A549 (cell line): ENCODE data around the gene THPO.

Experiments used
- CHD2 ChIP-seq: fragments of 150-350 bp; IDR thresholded peaks from 2 replicates; pipeline ENCODE4 v1.6.1; 2014; ENCODE audit warnings: low read length; ENCODE audit not compliant: partially characterized antibody
- ESRRA ChIP-seq: fragments of 150-350 bp; IDR thresholded peaks from 2 replicates; pipeline ENCODE4 v1.6.1; 2014; ENCODE audit warnings: mild to moderate bottlenecking, low read length, borderline replicate concordance
- GATA3 ChIP-seq: IDR thresholded peaks from 2 replicates; pipeline ENCODE4 v1.6.1; 2012; ENCODE audit warnings: borderline replicate concordance
- HDAC2 ChIP-seq: fragments of 200-600 bp; sonication (generic); IDR thresholded peaks from 2 replicates; pipeline ENCODE4 v1.6.1; 2016
- JUN ChIP-seq, 2 experiments: fragments of >200 bp; sonication (Bioruptor Twin); formaldehyde crosslinking; IDR thresholded peaks; 2 replicates in 1 of 2; 3 replicates in 1 of 2; pipeline ENCODE4 v1.6.1; 2016 to 2017
- KDM1A ChIP-seq: fragments of 200-600 bp; sonication (generic); IDR thresholded peaks from 2 replicates; pipeline ENCODE4 v1.6.1; 2016; ENCODE audit warnings: low read depth, mild to moderate bottlenecking
- RCOR1 ChIP-seq: fragments of 150-350 bp; IDR thresholded peaks from 2 replicates; pipeline ENCODE4 v1.6.1; 2014; ENCODE audit warnings: antibody characterized with exemption, low read length, low read depth
- SMC3 ChIP-seq: fragments of >200 bp; sonication (Bioruptor Twin); formaldehyde crosslinking; IDR thresholded peaks from 3 replicates; pipeline ENCODE4 v1.6.1; 2018; ENCODE audit warnings: inconsistent platforms
- ZSCAN20 ChIP-seq: fragments of 250-450 bp; sonication (Bioruptor Pico); IDR thresholded peaks from 2 replicates; pipeline ENCODE4 v1.8.0; 2022; ENCODE audit warnings: mild to moderate bottlenecking, moderate library complexity
- TF ChIP-seq, protein P1 (sequence below): fragments of >200 bp; sonication (Bioruptor Twin); formaldehyde crosslinking; IDR thresholded peaks from 3 replicates; pipeline ENCODE4 v1.5.1; 2016
- TF ChIP-seq, protein P2 (sequence below): fragments of 200-600 bp; sonication (generic); IDR thresholded peaks from 2 replicates; pipeline ENCODE4 v1.6.1; 2016; ENCODE audit warnings: antibody characterized with exemption, mild to moderate bottlenecking, moderate library complexity
- TF ChIP-seq, protein P3 (sequence below): IDR thresholded peaks from 2 replicates; pipeline ENCODE4 v1.6.1; 2012
- TF ChIP-seq, protein P4 (sequence below): IDR thresholded peaks from 2 replicates; pipeline ENCODE4 v1.6.1; 2012; ENCODE audit warnings: low read depth, borderline replicate concordance

DNA sequence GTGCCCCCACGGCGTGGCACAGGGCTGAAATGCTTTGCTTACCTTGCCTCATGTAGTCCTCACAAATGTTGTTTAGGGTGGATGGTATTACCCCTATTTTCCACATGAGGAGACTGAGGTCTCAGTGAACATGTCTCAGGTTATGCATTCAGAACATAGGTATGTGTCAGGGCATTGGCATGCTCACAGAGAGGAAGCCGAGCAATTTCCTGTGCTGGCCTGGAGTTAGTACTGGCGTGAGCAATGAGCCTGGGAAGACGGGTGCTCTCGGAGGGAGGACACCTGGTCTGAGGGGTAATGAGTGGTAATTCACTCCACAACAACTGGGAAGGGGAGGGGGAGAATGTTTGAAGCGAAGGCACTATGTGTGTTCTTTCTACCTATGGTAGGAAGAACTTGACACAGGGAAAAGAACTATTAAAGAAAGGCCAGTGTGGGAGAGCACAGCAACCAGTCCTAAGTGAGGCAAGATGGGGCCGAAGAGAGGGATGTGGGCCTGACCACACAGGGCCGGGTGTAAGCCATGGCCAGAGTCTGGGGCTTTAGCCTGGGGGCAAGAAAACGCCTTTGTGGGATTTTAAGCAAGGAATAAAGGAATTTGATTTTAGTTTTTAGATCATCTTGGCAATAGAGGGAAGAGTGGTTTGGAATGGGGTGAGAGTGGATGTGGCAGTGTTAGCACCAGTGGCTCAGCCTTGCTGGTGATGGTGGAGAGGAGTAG, 45.5 kb downstream of the THPO start:
- no peak for TF ChIP-seq ESRRA
- TF ChIP-seq RCOR1, result no peak
- no peak for TF ChIP-seq SMC3
- TF ChIP-seq, protein P1, sequence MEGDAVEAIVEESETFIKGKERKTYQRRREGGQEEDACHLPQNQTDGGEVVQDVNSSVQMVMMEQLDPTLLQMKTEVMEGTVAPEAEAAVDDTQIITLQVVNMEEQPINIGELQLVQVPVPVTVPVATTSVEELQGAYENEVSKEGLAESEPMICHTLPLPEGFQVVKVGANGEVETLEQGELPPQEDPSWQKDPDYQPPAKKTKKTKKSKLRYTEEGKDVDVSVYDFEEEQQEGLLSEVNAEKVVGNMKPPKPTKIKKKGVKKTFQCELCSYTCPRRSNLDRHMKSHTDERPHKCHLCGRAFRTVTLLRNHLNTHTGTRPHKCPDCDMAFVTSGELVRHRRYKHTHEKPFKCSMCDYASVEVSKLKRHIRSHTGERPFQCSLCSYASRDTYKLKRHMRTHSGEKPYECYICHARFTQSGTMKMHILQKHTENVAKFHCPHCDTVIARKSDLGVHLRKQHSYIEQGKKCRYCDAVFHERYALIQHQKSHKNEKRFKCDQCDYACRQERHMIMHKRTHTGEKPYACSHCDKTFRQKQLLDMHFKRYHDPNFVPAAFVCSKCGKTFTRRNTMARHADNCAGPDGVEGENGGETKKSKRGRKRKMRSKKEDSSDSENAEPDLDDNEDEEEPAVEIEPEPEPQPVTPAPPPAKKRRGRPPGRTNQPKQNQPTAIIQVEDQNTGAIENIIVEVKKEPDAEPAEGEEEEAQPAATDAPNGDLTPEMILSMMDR, result no peak
- TF ChIP-seq CHD2, result no peak
- TF ChIP-seq JUN (IDR thresholded peaks at IDR 0.05), result 0 out of 5 replicates have a peak, but pooled peaks of 1 of the 2 experiments have one; percentile 16
- TF ChIP-seq, protein P2, sequence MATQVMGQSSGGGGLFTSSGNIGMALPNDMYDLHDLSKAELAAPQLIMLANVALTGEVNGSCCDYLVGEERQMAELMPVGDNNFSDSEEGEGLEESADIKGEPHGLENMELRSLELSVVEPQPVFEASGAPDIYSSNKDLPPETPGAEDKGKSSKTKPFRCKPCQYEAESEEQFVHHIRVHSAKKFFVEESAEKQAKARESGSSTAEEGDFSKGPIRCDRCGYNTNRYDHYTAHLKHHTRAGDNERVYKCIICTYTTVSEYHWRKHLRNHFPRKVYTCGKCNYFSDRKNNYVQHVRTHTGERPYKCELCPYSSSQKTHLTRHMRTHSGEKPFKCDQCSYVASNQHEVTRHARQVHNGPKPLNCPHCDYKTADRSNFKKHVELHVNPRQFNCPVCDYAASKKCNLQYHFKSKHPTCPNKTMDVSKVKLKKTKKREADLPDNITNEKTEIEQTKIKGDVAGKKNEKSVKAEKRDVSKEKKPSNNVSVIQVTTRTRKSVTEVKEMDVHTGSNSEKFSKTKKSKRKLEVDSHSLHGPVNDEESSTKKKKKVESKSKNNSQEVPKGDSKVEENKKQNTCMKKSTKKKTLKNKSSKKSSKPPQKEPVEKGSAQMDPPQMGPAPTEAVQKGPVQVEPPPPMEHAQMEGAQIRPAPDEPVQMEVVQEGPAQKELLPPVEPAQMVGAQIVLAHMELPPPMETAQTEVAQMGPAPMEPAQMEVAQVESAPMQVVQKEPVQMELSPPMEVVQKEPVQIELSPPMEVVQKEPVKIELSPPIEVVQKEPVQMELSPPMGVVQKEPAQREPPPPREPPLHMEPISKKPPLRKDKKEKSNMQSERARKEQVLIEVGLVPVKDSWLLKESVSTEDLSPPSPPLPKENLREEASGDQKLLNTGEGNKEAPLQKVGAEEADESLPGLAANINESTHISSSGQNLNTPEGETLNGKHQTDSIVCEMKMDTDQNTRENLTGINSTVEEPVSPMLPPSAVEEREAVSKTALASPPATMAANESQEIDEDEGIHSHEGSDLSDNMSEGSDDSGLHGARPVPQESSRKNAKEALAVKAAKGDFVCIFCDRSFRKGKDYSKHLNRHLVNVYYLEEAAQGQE, result no peak
- TF ChIP-seq, protein P3, sequence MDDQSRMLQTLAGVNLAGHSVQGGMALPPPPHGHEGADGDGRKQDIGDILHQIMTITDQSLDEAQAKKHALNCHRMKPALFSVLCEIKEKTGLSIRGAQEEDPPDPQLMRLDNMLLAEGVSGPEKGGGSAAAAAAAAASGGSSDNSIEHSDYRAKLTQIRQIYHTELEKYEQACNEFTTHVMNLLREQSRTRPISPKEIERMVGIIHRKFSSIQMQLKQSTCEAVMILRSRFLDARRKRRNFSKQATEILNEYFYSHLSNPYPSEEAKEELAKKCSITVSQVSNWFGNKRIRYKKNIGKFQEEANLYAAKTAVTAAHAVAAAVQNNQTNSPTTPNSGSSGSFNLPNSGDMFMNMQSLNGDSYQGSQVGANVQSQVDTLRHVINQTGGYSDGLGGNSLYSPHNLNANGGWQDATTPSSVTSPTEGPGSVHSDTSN, result no peak
- TF ChIP-seq, protein P4, sequence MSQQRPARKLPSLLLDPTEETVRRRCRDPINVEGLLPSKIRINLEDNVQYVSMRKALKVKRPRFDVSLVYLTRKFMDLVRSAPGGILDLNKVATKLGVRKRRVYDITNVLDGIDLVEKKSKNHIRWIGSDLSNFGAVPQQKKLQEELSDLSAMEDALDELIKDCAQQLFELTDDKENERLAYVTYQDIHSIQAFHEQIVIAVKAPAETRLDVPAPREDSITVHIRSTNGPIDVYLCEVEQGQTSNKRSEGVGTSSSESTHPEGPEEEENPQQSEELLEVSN, result no peak
- TF ChIP-seq GATA3, result no peak
- TF ChIP-seq ZSCAN20 (CRISPR knock-in tag), result no peak
- TF ChIP-seq KDM1A, result no peak
- no peak for TF ChIP-seq HDAC2
